Activated naive CD4-positive, alpha-beta T cell treated with Interleukin-2 at 50 U/mL for 16 hours (primary cell): ENCODE results near the gene KCNH5.

Experiments
- DNase-seq: peaks from one replicate; pipeline ENCODE4 v3.0.0-alpha.2; 2020

KCNH5 gene

DNA sequence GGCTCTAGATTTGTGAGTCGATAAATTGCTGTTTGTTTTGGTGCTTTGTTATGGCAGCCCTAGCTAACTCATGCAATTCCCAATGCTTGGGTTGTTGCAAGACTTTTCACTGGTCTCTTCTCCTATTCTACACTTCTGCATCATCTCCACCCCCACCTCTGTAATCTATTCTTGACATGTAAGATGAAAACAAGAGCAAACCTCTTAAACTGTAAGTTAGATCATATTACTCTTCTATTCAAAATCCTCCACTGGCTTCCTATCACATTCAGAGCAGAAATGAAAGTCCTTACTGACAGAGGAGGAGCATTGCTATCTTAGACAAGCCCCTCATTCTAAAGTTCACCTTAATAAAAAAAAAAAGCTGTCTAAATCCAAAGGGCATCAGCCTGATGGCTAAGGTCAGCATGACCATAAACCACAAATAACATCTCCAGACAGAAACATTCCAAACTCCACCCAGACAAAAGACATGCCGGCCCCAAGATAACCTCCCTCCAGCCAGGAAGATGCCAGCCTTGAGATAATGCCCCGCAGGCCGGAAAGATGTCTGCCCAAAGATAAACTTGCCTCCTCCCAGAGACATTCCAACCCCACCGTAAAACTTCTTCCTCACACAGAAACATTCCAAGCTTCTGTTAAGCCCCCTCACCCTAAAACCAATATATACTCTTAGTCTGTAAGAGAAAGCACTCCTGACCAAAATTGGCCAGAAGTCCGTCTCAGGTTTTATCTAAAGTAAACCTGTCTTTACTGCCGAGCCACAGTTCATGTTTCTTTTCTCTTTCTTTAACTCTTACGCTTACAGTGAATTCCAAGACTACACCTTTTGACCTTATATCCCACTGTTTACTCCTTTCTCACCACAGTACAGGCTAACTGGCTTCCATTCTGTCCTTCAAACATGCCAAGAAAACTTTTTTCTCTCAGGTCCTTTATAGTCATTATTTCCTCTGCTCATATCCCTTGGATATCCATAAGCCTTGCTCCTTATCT is 308.9 kb downstream of the KCNH5 start:
- DNase-seq: no peak

DNA sequence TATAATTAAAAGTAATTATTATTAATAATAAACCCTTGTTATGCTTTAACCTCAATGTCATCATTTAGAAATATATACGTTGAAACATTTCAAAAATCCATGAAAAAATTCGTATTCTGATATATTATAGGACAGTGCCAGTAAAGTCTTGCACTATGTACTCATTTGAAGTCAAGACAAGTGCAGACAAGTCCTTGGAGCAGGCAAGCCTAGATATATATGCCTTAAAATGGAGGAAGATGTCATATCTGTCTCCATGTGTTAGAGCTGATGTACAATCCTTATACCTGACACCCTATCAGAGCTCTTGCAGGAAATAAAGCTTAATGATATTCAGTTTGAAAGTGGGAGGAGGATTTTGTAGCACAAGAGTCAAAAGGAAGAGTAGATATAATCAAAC is 310.4 kb downstream of the KCNH5 start:
- DNase-seq: no peak

DNA sequence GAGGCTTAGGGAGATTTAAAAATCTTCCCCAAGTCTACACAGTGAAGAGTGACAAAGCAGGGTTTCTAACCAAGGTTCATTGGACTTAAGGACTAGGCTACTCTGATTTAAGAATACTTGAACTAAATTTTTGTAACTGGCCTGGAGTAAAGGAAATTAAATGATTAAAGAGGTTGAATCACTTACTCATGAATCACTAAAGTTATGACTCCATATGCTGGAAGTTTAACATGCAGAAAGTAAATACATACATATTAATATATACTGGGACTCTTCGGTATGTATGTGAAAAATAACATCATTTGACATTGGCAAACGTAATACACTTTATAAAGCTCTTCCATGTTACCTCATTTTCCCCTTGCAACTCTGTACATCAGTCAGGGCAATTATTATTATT is 322.9 kb downstream of the KCNH5 start:
- no peak for DNase-seq

DNA sequence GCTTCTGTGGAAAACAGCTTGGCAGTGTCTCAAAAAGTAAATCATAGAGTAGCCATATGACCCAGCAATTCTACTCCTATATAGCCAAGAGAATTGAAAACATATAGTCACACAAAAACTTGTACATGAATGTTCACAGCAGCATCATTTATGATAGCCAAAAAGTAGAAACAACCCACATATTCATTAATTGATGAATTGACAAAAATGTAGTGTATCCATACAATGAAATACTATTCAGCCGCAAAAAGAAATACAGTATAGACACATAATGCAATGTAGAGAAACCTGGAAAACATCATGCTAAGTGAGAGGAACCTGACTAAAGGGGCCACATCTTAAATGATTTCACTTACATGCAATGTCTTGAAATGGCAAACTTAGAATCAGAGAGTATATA is 326.6 kb downstream of the KCNH5 start:
- DNase-seq: no peak

DNA sequence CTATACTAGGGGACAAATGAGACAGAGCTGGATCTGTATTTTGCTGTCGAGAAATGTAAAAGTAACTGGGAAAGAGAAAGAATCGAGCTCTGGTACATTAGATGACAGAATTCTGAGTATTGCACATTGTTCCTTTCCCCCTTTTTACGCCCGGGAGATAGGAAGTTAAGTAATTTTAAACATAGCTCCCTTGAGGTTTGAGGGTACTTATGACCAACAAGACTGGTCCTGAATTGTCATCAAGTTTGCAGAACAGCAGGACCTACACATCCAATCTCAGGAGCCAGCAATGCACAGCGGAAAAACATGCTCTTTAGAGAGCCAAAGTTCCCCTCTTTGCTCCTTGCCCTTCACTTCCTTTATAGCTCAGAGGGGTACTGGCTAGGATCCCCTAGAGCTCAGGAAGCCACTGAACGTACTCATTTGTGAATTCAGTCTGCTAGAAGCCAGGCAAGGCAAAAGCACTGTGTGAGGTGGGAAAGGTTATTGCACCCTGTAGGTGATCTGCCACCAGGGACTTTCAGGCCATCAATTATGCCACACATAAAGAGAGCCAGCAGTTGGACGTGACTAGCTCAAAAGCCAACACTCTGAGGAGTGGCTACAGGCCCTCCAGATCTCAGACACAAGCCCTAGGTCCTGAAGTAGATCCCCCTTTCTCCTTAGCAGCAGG is 333.8 kb downstream of the KCNH5 start:
- no peak for DNase-seq

DNA sequence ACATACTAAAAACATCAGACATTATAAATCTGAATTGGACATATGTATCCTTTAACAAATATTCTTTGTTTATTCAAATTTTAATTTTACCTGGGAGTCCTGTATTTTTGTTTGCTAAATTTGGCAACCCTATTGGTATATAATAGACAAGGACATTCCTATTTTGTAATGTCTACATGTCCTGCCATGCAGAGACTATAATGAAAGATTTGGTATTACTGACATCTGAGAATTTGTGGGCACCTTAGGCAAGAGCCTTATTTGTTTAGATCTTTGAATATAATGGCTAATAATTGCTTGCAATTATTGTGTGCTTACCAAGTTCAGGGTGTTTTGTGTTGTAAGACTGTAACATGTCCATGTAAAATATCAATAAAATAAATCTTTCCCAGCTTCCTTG is 334.4 kb downstream of the KCNH5 start:
- no peak for DNase-seq

DNA sequence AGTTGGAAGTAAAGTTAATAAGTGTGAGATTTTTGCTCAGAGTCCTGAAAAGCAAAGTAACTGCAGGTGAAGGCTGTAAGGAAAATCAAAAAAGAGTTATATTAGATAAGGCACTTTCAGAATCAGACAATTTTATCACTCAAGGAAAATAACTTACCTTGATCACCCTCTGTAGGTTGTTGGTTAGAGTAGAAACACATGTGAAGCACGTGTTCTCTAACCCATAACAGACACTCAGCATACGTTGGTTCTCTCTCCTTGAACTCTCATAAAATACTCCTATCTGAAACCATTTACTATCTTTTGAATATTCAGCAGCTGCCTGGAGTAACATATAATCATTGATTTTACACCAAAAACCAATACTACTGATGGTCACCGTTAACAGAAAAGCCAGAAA is 335.5 kb downstream of the KCNH5 start:
- DNase-seq: no peak

DNA sequence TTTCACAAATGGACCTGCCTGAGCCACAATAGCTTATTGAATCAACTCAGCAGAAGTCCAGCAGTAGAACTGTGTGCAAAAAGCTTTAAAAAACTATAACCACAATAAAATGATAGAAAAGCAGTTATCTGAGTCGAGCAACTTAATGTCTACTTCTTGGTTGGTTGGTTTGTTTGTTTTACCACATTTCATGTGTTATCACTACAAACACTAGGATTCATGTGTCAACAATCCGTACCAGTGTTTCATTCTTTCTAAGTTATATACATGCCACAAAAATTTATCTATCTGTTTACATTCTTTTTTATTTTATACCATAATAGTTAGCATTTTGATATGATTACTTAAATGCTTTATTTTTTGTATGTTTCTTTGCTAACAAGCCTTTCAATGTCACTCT is 339.0 kb downstream of the KCNH5 start:
- no peak for DNase-seq

DNA sequence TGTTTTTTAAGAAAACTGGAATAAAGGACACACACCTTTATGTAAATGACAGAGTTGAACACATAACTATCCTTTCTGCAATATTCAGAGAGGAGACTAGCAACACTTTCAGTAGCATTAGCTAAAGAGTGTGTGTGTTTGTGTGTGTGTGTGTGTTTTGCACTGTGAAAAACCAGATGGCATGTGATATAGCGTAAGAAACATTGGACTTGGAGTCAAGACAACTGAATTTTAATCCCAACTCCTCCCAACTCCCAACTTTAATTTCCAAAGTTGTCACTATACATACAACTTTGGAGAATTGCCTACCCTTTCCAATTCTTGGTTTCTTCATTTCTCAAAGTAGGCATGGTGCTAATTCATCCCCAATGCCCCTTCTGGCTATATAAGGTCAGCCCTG is 347.8 kb downstream of the KCNH5 start:
- DNase-seq: no peak

DNA sequence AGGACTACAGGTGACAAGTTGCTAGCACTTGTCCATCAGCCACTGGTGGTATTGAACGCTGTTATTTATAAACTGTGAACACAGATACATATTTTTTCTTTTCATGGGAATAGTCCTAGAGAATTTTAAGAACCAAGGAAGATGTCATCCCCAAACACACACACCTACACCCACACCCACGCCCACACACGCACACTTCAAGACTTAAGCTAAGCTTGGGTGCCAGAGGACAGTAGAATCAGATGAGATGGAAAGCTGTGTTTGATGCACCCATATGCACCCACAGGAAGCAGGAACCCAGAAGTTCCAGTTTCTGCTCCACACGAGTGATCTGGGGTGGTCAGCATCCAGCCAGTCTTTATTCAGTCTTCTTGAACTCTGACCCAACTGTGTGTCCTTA is 348.3 kb downstream of the KCNH5 start:
- DNase-seq: no peak

DNA sequence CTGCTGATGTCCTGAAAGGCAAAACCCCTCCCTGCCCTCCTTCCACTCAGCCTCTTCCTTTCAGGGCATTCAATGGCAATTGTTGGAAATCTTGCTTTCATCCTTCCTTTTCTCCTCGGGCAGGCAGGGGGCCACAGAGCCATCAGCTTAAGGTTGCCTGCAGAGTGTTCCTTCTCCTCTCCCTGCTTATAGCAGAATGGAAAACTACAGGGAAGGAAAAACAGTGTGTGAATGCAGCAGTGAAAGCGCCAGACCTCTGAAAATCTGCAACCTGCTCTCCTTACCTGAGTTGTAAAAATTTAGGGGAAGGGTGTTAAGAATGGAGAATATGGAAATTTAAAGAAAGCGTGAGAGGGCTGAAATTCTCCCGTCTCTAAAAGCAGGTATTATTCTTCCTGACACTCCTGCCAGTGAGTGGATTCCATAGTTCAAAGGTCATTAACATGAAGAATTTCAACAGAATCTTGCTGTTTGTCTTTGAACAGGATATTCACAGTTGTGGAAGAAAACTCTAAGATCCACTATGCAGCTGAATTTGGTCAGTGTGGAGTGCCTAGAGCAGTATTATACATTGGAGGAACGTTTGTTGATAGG is 348.8 kb downstream of the KCNH5 start:
- no peak for DNase-seq

DNA sequence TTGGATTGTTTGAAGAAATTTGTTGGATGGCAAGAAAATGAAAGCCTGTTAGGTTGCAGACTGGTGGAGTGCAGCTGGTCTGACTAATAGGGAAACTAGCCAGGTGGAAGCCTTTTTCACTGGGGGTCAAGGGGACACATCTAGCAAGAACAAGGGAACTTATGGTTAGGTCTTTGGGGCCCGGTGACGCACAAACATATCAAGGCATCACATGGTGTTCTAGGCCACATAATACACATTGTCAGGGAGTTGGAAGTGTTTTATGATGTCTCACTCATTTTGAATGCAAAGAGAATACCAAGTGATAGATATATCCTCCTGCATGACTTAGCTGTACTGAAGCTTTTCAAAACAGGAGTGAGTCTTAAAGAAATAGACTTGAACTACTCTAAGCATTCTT is 351.2 kb downstream of the KCNH5 start:
- no peak for DNase-seq

DNA sequence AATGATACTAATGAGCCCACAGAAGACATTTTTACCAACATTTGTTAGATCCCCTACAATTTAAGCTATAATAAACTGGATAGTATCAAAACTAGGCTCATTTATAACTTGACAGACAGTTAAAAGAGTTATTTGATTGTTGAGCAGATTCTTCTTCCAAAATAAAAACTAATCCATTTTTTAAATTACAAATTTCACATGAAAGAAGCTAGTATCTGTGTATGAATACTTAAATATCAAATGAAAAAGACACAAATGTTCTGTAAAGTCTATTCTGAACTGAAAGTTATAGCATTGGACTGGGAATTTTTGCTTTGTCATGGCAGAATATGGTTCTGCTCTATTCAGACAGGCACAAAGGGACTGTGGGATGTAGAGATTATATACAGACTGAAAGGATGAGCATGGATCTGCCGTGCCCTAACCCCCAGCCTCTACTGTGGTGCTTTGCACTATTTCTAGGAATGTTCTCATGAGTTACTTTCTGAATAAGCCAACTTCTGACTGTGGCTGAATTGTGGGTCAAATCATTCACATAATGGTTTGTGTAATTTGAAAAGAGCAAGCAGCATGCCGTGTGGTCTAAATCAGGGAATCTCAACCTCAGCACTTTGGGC is 352.7 kb downstream of the KCNH5 start:
- no peak for DNase-seq

DNA sequence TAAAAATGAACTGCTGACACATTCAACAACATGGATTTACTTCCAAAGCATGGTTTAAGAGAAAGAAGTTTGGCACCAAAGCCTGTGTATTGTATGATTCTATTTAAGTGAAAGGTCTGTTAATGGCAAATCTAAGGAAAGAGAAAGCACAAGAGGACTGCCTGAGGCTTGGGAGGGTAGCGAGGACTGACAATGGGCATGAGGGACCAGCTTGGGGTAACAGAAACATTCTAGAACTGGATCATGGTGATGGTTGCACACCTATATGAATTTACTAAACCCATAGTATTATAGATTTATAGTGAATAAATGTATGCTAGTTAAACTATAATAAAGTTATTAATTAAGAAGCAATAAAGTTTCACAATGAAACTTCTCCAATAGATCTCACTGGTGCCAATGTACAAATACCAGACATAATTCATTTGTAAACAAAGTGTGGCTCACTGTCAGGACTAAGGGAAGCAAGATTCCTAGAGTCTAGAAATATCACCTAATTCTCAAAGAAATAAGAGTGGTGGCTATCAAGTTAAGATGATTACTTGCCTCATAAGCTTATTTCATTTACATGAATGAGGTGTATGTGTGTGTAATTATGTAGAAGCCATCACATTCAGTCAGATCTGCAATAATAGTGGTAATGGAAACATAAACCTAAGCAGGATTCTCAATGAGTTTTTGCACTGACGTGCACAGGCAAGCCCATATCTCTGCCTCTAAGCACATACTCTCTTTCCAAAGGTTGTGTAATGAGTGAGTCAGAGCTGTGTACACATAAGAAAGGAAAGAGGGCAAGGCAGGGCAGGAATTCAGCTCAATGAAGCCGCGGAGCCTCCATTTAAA is 353.4 kb downstream of the KCNH5 start:
- no peak for DNase-seq

DNA sequence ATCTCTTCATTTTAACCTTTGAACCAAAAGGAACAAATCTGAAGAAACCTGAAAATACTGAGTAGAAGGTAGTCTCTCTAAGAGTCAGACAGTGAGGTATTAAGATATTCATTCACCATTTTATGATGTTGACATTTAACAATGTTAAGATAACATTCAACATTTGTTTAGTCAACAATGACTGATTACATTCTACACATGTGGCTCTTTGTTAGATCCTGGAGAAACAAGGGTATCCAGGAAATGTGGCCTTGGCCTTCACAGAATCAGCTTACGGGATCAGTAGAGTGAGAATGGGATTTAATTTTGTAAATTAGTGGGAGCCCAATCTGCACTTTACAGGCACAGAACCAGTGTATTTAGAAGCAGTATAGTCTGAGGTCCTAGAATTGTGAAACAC is 355.5 kb downstream of the KCNH5 start:
- DNase-seq: no peak

DNA sequence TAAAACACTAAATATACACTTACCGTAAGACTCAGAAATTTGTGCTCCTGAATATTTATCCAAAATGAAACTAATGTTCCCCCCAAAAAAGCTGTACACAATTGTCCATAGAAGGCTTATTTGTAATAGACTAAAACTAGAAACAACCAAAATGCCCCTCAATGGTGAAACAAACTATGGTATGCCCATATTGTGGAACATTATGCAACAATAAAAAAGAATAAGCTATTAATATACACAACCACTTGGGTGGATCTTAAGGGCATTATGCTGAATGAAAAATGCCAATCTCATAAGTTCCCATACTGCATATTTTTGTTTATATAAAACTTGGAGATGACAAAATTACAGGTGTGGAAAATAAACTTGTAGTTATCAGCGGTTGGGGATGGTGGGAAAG is 357.4 kb downstream of the KCNH5 start:
- DNase-seq: no peak

DNA sequence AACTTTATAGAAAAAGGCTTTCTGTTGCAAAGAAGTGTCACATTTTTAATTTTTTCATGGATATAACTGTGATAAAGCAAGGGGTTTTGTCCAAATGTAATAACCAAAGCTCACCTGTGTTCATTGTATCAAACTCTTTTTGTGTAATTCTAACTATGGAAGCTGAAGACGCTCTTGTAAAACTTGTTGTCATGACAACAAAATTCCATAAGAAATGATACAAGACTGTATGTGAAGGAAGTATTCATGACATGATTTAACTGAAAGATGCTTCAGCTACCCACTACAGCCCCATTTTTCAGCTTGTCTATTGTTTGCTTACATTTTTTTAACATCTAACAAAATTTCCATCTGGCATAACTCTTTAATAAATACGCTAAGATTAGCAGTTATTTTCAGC is 360.9 kb downstream of the KCNH5 start:
- no peak for DNase-seq

DNA sequence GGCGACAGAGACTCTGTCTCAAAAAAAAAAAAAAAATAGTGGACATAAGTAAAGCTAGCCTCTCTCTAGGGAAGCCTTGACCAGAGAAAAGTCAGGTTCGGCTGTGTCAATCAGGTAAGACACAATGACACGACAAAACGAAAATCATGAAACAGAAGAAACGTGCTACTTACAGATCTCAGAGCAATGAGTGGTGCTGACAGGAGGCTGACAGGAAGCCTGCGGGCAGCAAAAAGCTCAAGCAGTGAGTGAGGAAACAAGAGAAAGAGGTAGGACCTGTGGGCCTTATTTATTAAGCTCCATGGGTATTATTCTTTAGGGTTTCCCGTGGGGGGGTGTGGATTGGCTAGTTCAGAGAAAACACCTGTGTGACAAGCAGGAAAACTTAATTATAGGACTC is 363.1 kb downstream of the KCNH5 start:
- no peak for DNase-seq

DNA sequence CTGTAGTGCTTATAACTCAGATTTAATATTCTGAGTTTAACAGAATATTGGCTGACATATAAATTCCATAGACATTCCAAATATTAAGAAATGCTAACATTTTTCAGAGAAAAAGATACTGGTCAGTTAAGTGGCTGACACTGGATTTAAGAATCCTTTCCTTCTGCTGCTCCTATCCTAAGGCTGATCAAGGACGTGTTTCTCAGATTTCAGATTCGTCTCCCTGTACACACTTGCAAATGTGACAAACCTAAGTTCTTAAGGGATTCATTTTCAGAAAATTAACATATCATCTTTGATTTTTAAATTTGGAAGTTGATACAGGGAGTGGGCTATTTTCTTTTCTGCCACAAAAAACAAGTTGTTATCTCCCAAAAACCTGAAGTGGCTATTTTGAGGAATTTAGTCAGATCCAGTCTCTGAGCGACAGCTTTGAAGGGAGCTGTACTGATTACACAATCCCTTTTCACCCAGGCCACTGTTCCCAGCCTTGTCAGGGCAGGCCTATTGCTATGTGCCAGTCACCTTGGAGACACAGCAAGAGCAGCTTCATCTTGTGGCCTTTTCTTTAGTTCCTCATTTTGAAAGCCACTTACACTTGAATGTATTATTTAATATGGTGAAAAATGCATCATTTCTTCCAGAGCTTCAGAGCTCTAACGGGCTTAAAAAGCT is 370.6 kb downstream of the KCNH5 start:
- DNase-seq: no peak

DNA sequence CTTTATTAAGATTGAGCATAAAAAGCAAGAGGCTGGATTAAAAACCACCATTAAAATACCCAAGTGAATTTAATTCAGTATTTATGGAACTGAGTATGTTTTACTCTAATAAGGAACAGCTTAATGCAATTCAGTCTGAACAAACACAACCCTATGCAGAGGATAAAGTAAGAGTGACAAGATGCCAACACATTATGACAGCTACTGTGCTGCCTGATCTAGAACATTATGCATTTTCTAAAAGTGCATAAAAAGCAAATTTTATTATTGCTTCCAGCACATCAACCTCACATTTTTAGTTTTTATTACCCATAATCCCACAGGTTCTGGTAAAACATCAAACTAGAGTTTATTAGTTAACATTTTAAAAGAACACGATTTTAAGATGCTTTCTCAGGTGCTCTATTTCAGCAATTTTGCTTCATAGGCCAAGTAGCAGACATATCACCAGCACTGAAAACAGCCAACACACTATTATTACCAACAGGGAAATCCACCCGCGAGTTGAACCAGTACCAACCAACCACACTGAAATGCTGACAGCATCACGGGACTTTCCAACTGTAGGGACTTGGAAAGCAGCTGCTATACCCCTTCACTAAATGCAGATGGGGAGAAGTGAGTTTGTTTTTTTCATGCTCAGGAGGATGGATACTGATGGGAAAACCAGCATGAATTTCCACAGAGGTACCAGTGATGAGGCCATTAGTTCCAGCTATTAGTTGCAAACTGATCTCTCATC is 372.1 kb downstream of the KCNH5 start:
- no peak for DNase-seq

DNA sequence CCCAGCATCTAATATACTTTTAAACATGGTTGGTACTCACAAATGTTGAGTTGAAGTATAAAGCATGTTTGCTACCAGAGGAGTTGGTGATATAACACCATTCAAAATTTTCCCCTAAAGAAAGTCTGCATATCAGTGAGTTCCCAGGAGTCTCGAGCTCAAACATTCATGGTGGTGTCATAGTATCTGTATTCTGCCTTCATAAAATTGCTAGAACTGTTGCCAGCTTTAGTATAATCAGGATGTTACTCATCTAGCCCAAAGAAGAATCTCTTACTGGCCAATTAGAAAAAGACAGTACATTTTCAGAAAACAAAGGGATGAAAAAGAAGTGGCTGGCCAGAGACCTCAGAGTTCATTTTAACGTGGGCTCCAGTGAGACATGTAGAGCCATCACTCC is 374.7 kb downstream of the KCNH5 start:
- no peak for DNase-seq
